C4-2B (cell line): ENCODE measurements around the gene KRTAP3-3.

Experiments
- H3K27ac ChIP-seq: fragments of 450-650 bp; 2 replicates; pipeline ENCODE4 v1.5.1; 2017
- ZFX ChIP-seq: fragments of 450-650 bp; IDR thresholded peaks from 2 replicates; pipeline ENCODE4 v1.6.1; 2017
- TF ChIP-seq, protein P1 (sequence below): fragments of 450-650 bp; conservative IDR thresholded peaks from 2 replicates; pipeline ENCODE4 v1.5.1; 2017; ENCODE audit warnings: mild to moderate bottlenecking

KRTAP3-3 gene

DNA sequence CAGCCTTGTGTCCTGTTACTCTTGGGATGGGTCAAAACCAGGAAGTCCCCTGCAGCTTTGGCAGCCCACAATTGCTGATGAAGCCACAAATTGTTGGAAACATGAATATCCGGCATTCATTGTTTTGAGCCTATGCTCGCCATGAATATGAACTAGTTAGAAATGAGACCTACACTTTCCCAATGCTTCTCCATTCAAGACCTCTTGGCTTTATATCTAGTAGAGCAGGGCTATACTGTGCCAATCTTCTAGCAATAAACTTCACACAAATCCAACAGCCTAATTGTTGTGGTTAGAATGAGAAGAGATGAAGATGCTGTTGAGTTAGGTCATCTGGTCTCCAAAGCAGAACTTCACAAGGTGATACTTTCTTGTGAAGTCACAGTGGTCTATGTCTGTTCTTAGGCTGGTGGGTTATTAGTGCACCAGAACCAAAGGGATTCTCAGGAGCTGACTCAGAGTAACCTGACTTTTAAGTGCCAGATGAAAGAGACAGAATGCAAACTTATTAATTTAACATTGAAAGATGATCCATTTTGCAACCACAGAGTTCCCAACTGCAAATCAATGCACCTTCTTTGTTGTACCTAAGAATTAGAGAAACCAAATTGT, 42.8 kb downstream of the KRTAP3-3 start:
- TF ChIP-seq, protein P1, sequence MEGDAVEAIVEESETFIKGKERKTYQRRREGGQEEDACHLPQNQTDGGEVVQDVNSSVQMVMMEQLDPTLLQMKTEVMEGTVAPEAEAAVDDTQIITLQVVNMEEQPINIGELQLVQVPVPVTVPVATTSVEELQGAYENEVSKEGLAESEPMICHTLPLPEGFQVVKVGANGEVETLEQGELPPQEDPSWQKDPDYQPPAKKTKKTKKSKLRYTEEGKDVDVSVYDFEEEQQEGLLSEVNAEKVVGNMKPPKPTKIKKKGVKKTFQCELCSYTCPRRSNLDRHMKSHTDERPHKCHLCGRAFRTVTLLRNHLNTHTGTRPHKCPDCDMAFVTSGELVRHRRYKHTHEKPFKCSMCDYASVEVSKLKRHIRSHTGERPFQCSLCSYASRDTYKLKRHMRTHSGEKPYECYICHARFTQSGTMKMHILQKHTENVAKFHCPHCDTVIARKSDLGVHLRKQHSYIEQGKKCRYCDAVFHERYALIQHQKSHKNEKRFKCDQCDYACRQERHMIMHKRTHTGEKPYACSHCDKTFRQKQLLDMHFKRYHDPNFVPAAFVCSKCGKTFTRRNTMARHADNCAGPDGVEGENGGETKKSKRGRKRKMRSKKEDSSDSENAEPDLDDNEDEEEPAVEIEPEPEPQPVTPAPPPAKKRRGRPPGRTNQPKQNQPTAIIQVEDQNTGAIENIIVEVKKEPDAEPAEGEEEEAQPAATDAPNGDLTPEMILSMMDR, result no peak
- TF ChIP-seq ZFX, result no peak
- no peak overlapping the region for H3K27ac ChIP-seq

DNA sequence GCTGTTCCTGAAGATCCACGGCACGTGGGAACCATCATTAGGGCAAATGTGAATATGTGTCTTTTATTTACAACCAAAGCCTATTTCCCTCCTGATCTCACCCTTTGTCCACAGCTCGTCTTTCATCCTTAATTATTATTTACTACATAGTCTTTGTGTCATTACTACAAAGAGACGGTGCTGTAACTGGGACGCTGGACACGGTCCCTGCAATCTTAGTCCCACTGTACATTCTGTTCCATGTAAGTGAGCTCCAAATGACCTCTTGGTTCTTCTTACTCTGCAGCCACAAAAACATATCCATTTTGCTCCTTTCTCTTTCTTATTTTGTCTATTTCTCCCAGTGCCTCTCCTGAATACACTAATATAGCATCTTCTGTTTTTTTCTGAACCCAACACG, 43.8 kb downstream of the KRTAP3-3 start:
- H3K27ac ChIP-seq, result no peak overlapping the region
- TF ChIP-seq ZFX, result no peak
- TF ChIP-seq, protein P1, result no peak

DNA sequence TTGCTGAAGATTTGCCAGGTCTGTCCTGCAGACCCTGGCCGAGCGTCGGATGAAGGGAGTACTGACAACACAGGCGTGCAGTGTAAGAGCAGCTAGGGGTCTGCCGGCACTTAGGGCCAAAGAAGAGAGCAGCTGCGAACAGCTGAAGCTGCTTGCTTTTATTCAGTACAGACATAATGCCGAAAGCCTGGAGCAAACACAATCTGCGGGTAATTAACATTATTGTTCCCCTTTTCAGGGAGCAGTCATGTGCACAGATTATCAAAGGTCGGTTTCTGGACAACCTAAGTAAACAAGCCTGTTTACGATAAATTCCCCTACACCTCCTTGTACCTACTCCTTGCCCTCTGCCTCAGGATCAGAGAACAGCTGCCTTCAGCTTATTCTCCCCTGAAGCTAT, 44.5 kb downstream of the KRTAP3-3 start:
- TF ChIP-seq, protein P1, result no peak
- no peak for TF ChIP-seq ZFX
- no peak overlapping the region for H3K27ac ChIP-seq

DNA sequence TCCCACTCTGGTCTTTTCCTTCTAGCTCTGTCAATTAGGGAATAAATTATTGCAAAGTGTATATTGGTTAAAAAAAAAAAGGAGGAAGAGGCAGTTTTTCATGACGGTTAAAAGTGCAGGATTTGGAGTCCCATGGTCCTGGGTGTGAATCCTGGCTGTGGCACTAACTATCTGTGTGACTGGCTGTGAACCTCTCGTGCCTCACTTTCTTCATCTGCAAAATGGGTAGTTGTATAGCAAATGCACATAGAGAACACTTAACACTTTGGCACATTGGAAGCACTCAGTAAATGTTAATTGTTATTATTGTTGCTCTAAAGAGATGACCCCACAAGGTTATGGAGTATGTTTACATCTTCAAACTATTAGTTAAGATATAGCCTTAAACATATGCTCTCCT, 46.0 kb downstream of the KRTAP3-3 start:
- H3K27ac ChIP-seq, result no peak overlapping the region
- TF ChIP-seq, protein P1, result no peak
- no peak for TF ChIP-seq ZFX

DNA sequence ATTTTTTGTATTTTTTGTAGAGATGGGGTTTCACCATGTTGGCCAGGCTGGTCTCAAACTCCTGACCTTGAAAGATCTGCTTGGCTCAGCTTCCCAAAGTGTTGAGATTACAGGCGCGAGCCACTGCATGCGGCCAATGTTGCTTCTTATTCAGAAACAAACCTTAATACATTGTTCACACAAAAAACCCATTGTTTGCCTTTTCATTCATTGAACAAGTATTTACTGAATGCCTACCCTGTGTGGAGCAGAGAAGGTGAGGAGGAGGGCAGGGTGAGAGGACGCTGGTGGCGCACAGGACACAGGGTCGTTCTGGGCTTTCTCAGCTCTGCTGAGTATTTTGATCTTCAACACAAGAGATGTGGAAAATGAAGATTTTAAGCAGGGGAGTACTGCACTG, 48.5 kb downstream of the KRTAP3-3 start:
- no peak for TF ChIP-seq ZFX
- TF ChIP-seq, protein P1, result no peak
- no peak overlapping the region for H3K27ac ChIP-seq

DNA sequence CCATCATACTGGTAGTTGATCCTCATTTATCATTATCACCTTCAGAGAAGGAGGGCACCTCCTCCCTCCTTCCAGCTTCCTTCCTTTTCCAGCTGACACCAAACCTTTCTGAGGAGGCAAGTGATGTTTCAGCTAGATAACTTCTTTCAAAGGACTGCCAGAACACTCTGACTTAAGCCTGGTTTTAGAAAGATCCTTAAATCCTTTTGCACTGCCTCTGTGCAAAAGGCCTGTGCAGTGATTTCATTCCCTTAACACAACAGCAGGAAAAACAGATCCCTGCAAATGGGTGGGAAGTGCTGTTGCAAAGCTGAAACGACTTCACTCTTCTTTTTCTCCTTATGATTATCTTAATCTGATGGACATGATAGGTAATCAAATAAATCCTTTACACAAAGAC, 49.4 kb downstream of the KRTAP3-3 start:
- no peak overlapping the region for H3K27ac ChIP-seq
- TF ChIP-seq, protein P1, result no peak
- TF ChIP-seq ZFX, result no peak
